CD4-positive, alpha-beta T cell (primary cell): ENCODE data around the gene MYO9B. TPM values are rescaled to one million over a fixed set of nuclear protein-coding genes. Genes with fewer than 3 reads are reported as not detected.

ENCODE experiments used
- ATAC-seq: fragments of 200-7000 bp; cut with Tn5 transposase; one replicate; pipeline ENCODE4 v1.10.0; 2022; ENCODE audit warnings: mild to moderate bottlenecking; ENCODE audit not compliant: poor library complexity
- CTCF ChIA-PET: fragments of 350-600 bp; sonication (Branson Sonifier 250); formaldehyde crosslinking; loops from one replicate; lab custom pipeline; 2021; ENCODE audit warnings: antibody characterized with exemption, inconsistent platforms; lab: Charles Lee
- POLR2A ChIA-PET: fragments of 350-600 bp; sonication (Branson Sonifier 250); formaldehyde crosslinking; loops from one replicate; lab custom pipeline; 2021; ENCODE audit warnings: antibody characterized with exemption, inconsistent platforms; lab: Charles Lee
- DNase-seq, 14 experiments: peaks; one replicate each; pipeline ENCODE4 v3.0.0-alpha.2; 2013 to 2020; ENCODE audit warnings: mixed read lengths in 2 of 14
- H3K27ac ChIP-seq, 2 donors: one replicate each; pipeline versions ENCODE4 v1.5.1 to v1.7.0; 2013; ENCODE audit warnings: low read length in 2 of 2, low read depth in 1 of 2, mild to moderate bottlenecking in 1 of 2
- H3K27me3 ChIP-seq, 2 experiments: 1 replicate in 1 of 2; 2 replicates in 1 of 2; pipeline versions ENCODE4 v1.6.1 to v1.7.0; 2013; ENCODE audit warnings: low read length in 2 of 2, control low read depth in 1 of 2, mild to moderate bottlenecking in 1 of 2, moderate library complexity in 1 of 2; ENCODE audit not compliant: insufficient read depth in 2 of 2, control insufficient read depth in 1 of 2
- H3K36me3 ChIP-seq: one replicate; pipeline ENCODE4 v1.6.1; 2013; ENCODE audit warnings: low read length, control low read depth; ENCODE audit not compliant: insufficient read depth
- H3K4me1 ChIP-seq: one replicate; pipeline ENCODE4 v1.6.1; 2013; ENCODE audit warnings: low read length, control low read depth; ENCODE audit not compliant: insufficient read depth
- H3K4me3 ChIP-seq: one replicate; pipeline ENCODE4 v1.5.1; 2013; ENCODE audit warnings: mild to moderate bottlenecking, low read length, moderate library complexity
- H3K9me3 ChIP-seq, 2 experiments: 1 replicate in 1 of 2; 2 replicates in 1 of 2; pipeline versions ENCODE4 v1.6.1 to v1.7.0; 2013; ENCODE audit warnings: low read length in 2 of 2, mild to moderate bottlenecking in 2 of 2, control low read depth in 1 of 2, moderate library complexity in 1 of 2; ENCODE audit not compliant: control insufficient read depth in 1 of 2, insufficient read depth in 1 of 2
- H3K27ac Mint-ChIP-seq: one replicate; pipeline ENCODE4 v1.8.0; 2020; ENCODE audit warnings: mixed read lengths
- H3K27me3 Mint-ChIP-seq: one replicate; pipeline ENCODE4 v1.8.0; 2021; ENCODE audit warnings: mixed read lengths
- H3K36me3 Mint-ChIP-seq: one replicate; pipeline ENCODE4 v1.8.0; 2021; ENCODE audit warnings: low read depth, mixed read lengths
- H3K4me1 Mint-ChIP-seq: one replicate; pipeline ENCODE4 v1.8.0; 2021; ENCODE audit warnings: low read depth, mixed read lengths
- H3K4me3 Mint-ChIP-seq: one replicate; pipeline ENCODE4 v1.8.0; 2020; ENCODE audit warnings: mild to moderate bottlenecking, mixed read lengths
- H3K9me3 Mint-ChIP-seq: one replicate; pipeline ENCODE4 v1.8.0; 2020; ENCODE audit warnings: mixed read lengths
- CTCF ChIP-seq: fragments of 200-600 bp; IDR thresholded peaks from one replicate; pipeline ENCODE4 v1.8.0; 2022; ENCODE audit warnings: antibody characterized with exemption, mild to moderate bottlenecking
- intact Hi-C, 2 experiments: fragments of 100-400 bp; cut with DNase I in 1 of 2; cut with micrococcal nuclease in 1 of 2; formaldehyde crosslinking; loops; one replicate each; pipeline versions ENCODE4 v1.15.1 to v1.9.0; 2023 to 2025; cut with DNase I, micrococcal nuclease
- total RNA-seq, 174 experiments: library from RNA in 2 of 174; stranded (reverse) in 2 of 174; gene quantifications; one replicate each; pipeline ENCODE4 v1.2.3 and lab custom pipeline; 2021 to 2026

The MYO9B gene
- total RNA-seq, 2 experiments from 2014 or later, result 176 to 184 TPM

DNA sequence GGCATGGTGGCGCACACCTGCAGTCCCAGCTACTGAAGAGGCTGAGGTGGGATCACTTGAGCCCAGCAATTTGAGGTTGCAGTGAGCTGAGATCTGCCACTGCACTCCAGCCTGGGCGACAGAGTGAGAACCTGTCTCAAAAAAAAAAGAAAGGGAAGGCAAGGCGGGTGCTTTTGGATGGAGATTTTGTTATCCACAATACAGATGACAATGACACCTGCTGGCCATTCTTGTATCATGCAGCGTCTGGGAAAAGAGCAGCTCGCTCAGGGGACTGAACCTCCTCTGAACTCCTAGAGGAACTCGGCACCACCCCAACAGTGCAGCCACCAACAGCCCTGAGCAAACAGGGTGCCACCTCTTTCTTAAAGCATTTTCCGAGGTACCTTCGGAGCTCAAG, 23.1 kb upstream of the MYO9B start:
- no peaks in the 10 kb centered on the region for H3K9me3 Mint-ChIP-seq
- no peak overlapping the region for H3K4me3 Mint-ChIP-seq
- ATAC-seq, result no peak
- DNase-seq, result peak in 10 of 14 experiments; percentile 7 to 65 (median 29)
- Histone ChIP-seq H3K4me1 (no peaks in the 10 kb centered on the region), H3K4me3 (no peak overlapping the region), H3K9me3 (no peaks in the 10 kb centered on the region), H3K27ac (no peak overlapping the region), H3K27me3 (no peaks in the 10 kb centered on the region), H3K36me3 (peaks cover 56% of the 10 kb centered on the region)
- no peak overlapping the region for H3K27ac Mint-ChIP-seq
- CTCF ChIA-PET, result interaction anchor here (0.7 to 1.2 kb wide), 5 partner anchors 141 to 283 kb away, joined by 3 to 7 read pairs (median 6); no protein-coding TSS in a partner anchor
- intact Hi-C loops, result no loop called here
- TF ChIP-seq CTCF, result no peak
- POLR2A ChIA-PET, result interaction anchor here (0.5 kb wide), 1 partner anchor 123 kb away, joined by 3 read pairs; no protein-coding TSS in a partner anchor
- H3K4me1 Mint-ChIP-seq, result no peaks in the 10 kb centered on the region
- H3K36me3 Mint-ChIP-seq, result peaks cover 64% of the 10 kb centered on the region
- no peaks in the 10 kb centered on the region for H3K27me3 Mint-ChIP-seq

DNA sequence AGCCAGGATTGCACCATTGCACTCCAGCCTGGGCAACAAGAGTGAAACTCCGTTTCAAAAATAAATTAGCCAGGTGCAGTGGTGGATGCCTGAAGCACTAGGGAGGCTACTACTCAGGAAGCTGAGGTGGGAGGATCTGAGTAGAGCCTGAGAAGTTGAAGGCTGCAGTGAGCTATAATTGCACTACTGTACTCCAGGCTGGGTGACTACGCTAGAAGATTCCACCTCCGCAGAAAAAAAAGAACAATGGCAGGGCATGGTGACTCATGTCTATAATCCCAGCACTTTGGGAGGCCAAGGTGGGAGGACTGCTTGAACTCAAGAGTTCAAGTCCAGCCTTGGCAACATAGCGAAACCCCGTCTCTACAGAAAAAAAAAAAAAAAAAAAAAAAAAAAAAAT, 20.8 kb upstream of the MYO9B start:
- no peaks in the 10 kb centered on the region for H3K4me1 Mint-ChIP-seq
- no peak for TF ChIP-seq CTCF
- Histone ChIP-seq H3K27ac (no peak overlapping the region), H3K36me3 (peaks cover 76% of the 10 kb centered on the region), H3K4me1 (no peaks in the 10 kb centered on the region), H3K9me3 (no peaks in the 10 kb centered on the region), H3K4me3 (no peak overlapping the region), H3K27me3 (no peaks in the 10 kb centered on the region)
- ATAC-seq (no peak), DNase-seq (no peak)
- H3K36me3 Mint-ChIP-seq, result peaks cover 81% of the 10 kb centered on the region
- no peaks in the 10 kb centered on the region for H3K9me3 Mint-ChIP-seq
- H3K27me3 Mint-ChIP-seq, result no peaks in the 10 kb centered on the region
- CTCF ChIA-PET, result no interaction called here
- H3K4me3 Mint-ChIP-seq, result no peak overlapping the region
- POLR2A ChIA-PET, result no interaction called here
- intact Hi-C loops, result no loop called here
- no peak overlapping the region for H3K27ac Mint-ChIP-seq

DNA sequence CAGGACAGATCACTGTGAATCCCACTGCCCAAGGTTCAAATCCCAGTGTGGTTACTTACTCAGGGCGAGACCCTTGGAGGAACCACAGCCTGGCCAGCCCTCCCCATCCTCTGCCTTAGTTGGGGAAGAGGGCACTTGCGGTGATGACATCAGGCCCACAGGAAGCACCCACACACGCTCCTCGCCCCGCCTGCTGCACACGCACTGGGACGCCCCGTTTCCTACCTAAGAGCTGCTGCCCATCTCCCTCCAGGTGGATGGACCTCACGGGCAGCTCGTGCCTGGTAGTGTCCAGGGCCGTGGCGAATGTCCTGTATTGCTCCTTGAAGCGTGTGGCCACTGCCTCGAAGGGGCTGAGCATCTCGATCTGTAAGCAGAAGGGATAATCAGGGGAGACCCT, 19.9 kb upstream of the MYO9B start:
- no peak overlapping the region for H3K27ac Mint-ChIP-seq
- no peak overlapping the region for H3K4me3 Mint-ChIP-seq
- CTCF ChIA-PET, result no interaction called here
- ATAC-seq (no peak), DNase-seq (no peak)
- Histone ChIP-seq H3K36me3 (peaks cover 69% of the 10 kb centered on the region), H3K4me3 (no peak overlapping the region), H3K4me1 (no peaks in the 10 kb centered on the region), H3K9me3 (no peaks in the 10 kb centered on the region), H3K27ac (no peak overlapping the region), H3K27me3 (no peaks in the 10 kb centered on the region)
- intact Hi-C loops, result no loop called here
- no peaks in the 10 kb centered on the region for H3K9me3 Mint-ChIP-seq
- no peaks in the 10 kb centered on the region for H3K4me1 Mint-ChIP-seq
- TF ChIP-seq CTCF, result no peak
- no peaks in the 10 kb centered on the region for H3K27me3 Mint-ChIP-seq
- POLR2A ChIA-PET, result no interaction called here
- H3K36me3 Mint-ChIP-seq, result peaks cover 81% of the 10 kb centered on the region
